Colon (tissue), 2 donors: Measurements from ENCODE around the gene AMZ2.

Experiments
- FAIRE-seq: peaks from 2 replicates; lab custom pipeline; 2012; peaks lifted over from hg19 to GRCh38; lab: Jason Lieb, UNC
- donor health status: control.
- donor health status: control.

Gene AMZ2

GRCh38 chr17:68290955-68291835, 43.4 kb downstream of the AMZ2 start, which contains the start of the genes ARSG and SLC16A6:
ARSG (plus strand) TSS chr17:68291495; CDS start chr17:68307494, 15,999 bp downstream.
SLC16A6 (minus strand) TSS chr17:68291127; CDS start chr17:68278320, 12,807 bp downstream.
- FAIRE-seq: no peak

DNA sequence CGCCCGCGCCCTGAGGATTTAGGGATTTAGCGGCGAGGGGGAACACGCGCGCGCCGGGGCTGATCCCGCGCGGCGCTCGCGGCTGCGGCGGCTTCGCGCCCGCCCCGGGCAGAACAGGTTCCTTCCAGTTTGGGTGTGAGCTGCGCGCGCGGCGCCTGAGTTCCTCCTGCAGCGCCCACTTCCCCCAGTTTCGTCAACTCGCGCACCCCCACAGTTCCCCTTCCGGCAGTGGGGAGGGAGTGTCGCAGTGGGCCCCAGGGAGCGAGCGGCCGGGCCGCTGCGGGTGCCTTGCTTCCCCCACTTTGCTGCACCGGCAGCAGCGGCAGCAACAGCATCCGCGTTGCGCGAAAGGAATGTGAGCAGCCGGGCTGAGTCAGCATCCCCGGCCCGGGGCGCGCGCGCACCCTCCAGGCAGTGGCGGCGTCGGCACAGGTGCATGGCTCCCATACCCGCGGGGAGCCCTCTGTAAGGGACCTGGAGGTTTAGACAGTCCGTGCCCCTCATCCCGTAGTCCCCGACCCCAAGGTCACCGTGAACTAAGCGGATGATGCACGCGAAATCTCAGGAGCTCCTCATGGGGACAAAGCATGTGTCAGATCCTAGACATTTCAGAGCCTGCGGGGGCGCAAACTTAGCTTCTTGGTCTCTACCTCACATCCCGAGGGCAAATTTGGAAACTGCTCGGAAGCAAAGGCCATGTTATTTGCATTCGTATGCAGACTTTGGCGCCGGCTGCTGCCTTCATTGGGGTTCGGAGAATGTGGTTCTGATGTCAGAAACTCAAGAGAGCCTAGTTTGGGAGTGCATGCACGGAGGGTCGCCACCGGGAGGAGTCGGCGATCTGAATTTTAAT, 44.2 kb downstream of the AMZ2 start:
- no peak for FAIRE-seq

DNA sequence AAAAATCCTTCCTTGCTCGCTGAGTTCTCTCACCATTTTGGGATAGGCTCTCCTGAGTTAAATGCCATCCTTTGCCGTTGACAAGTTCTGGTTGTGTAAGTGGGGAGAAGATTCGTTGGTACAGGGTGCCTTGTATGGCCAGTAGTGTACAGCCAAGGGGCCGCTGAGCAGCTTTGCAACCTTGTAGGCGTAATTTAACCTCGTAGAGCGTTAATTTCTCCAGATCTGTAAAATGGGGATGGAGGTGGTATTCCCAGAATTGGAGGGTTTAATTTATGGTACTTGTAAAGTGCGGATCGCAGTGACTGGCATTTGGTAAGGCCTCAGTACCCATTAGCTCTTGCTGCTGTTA, 44.8 kb downstream of the AMZ2 start:
- no peak for FAIRE-seq

DNA sequence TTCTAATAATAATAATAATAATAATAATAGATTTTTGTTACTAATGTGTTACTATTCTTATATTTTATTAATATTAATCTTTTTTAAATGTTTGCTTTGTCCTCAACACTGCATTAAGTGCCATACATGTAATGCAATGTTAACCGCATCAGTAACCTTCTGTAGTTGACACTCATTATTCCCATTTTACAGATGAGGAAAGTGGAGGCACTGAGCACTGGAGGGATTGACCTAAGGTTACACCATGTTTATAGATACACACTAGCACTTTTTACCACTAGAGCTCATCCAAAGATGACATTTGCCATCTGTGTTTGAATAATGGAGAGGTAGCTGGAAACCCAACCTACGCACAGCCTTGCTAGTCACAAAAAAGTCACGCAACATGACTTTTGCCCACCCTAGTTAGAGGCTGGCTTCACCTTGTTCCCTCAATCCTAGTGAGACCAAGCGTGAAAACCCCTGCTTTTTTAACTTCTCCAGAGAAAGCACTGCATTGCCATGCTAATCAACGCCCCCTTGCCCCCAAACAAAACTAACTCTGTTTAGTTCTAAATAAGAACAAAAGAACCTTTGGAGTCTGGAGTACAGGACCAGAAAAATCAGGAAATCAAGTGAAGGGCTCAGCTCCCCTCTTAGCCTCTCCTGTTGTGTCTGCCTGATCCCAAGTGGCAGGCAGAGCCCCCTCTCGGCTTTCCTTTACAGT, 45.8 kb downstream of the AMZ2 start:
- no peak for FAIRE-seq

DNA sequence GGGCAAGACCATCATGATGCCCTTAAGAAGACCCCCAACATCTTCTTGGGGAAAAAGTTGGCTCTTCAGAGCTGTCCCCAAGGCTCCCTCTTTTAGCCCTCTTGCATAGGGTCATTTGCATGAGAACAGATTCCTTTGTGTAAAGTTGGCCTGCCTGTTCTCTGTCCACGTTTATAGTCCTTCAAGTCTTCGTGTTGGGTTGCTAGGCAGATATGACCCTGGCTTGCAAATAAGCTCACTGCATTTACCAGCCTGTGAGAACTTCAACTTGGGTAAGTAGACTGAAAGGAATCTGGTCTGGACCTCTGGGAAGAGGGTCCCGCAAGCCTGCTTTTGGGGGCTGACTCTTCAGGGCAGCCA, 46.3 kb downstream of the AMZ2 start:
- no peak for FAIRE-seq

DNA sequence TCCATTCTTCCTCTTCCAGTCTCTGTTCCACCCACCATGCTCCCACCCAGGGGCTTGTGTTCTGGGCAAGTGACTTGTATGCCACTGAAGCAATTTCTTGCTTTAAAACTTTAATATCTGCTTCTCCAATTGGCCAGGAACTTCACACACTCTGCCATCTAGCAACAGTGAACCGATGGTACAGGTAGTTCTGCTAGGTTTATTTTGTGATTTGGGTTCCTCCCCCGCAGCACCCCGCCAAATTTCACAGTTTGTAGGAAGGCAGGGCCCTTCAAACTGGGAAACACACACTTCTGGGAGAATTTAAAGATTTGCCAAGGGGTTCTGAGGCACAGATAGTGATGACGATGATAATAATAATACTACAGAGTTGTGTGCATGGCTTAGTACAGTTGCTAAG, 46.8 kb downstream of the AMZ2 start:
- no peak for FAIRE-seq

DNA sequence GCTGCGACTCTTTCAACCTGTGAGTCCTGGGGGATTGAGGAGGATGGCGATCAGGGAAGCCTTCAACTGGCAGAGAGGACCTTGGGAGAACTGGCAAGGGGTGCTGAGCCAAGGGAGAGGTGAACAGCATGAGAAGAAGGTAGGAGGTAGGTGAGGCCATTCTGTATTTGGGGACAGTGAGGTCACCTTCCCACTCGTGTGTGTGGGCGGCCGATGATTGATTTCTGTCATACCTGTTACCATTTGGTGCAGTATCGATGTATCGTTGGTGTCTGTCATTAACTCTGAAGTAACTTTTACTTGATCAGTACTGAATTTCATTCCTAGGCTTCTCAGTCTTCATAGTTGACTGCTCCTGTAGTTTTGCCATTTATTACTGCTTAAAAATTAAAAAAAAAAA, 47.2 kb downstream of the AMZ2 start:
- no peak for FAIRE-seq

DNA sequence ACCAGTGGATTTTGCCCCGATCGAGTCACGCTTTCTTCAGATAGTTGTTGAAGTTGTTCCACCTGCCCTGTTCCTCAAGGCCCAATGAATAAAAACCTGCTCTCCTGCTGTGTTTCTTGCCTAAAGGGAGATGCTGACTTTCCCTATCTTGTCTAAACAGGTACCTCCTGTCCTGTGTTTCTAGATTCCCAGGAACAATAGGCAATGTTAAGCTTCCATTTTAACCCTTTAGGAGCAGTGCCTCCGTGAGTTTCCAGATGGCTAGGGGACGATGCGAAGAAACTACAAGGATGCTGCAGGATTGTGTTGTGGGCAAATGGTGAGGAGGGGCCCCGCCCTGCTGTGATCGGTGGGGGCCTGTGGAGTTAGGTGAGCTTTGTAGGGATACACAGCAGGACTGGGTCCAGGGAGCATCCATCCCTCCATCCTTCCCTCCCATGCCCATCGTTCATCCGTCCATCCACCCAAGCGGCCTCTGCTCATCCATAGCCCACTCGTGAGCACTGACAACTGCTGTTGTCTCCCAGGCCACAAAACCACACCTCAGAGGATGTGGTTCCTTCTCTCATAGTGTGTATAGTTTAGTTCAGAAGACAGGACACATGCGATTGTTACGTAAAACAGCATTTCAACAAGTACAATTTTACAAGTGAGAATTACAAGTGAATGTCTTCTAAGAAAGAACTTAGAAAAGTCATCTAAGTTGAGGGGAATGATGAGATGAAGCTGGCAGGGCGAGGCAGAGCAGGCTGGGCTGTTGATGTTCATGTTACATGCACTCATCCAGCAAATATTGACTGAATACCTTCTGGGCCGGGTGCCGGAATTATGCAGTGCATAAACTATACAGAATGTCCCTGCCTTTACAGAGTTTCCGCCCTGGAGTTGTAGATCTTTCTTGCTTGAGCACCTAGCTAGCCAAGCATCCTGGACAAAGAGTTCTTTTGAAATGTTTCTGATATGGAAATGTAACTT, 48.7 kb downstream of the AMZ2 start:
- no peak for FAIRE-seq

DNA sequence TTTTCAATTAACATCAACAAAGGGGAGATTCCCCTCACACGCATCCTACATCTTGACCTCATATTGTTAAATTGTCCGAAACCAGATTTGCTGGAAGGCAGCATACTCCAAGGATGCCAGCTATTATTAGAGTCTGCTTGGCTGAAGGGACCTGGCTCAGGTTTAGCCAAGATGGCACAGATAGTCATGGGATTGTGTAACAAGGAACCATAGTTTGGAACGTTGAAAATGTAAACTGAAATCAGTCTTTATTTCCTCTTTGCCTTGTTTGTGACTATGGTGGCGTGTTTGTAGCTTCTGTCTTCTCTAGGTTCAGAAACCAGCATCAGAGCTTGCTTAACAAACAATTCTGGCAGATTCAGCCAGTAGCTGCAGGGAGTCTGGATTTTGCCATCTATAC, 49.4 kb downstream of the AMZ2 start:
- no peak for FAIRE-seq

DNA sequence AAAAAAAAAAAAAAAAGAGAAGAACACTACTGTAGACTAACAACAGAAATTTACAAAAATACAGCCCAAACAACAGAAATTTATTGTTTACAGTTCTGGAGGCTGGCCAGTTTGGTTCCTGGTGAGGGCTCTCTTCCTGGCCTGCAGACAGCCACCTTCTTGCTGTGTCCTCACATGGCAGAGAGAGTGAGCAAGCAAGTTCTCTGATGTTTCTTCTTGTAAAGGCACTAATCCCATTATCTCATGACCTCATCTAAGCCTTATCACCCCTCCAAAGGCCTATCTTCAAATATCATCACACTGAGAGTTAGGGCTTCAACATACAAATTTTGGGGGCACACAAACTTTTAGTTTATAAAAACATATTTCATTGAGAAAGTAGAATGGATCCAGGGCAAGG, 50.8 kb downstream of the AMZ2 start:
- no peak for FAIRE-seq

DNA sequence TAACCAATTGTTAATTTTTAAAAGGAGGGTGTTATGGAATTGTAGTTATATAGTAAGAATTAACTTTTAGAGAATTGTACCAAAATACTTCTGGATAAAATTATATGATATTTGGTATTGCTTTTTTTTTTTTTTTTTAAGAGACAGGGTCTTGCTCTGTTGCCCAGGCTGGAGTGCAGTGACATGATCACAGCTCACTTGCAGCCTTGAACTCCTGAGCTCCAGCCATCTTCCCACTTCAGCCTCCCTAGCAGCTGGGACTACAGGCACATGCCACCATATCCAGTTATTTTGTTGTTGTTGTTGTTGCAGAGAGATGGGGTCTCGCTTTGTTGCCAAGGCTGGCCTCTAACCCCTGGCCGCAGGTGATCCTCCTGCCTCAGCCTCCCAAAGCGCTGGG, 52.0 kb downstream of the AMZ2 start:
- FAIRE-seq: no peak

- no peak for FAIRE-seq
Observed at GRCh38 chr17:68301438-68301959, 53.7 kb downstream of the AMZ2 start.

- no peak for FAIRE-seq
Observed at GRCh38 chr17:68302066-68302564, 54.3 kb downstream of the AMZ2 start.

GRCh38 chr17:68302666-68303065, 54.8 kb downstream of the AMZ2 start:
- FAIRE-seq: no peak

DNA sequence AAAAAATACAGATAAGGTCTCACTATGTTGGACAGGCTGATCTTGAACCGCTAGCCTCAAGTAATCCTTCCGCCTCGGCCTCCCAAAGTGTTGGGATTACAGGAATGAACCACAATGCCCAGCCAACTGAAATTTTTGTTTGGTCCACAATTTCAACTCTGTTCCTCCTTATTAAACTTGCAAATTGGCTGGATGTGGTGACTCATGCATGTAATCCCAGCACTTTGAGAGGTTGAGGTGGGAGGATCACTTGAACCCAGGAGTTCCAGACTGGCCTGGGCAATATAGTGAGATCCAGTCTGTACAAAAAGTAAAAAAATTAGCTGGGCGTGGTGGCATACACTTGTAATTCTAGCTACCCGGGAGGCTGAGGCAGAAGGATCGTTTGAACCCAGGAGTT, 56.9 kb downstream of the AMZ2 start:
- FAIRE-seq: no peak

GRCh38 chr17:68305142-68305541, 57.3 kb downstream of the AMZ2 start:
- no peak for FAIRE-seq
